DOHH2 (cell line): ENCODE measurements around the gene UGT1A8.

Experiments used
- EZH2phosphoT487 ChIP-seq: fragments of 200-600 bp; sonication (generic); IDR thresholded peaks from 2 replicates; pipeline ENCODE4 v1.6.1; 2017; ENCODE audit warnings: borderline replicate concordance, mild to moderate bottlenecking, antibody characterized with exemption, low read length, moderate library complexity, mixed read lengths
- TF ChIP-seq, protein P1 (sequence below): fragments of 200-600 bp; sonication (generic); IDR thresholded peaks from one replicate; pipeline ENCODE4 v1.5.1; 2014; ENCODE audit warnings: antibody characterized with exemption, mild to moderate bottlenecking, low read depth, low read length; ENCODE audit not compliant: poor library complexity, severe bottlenecking

DNA sequence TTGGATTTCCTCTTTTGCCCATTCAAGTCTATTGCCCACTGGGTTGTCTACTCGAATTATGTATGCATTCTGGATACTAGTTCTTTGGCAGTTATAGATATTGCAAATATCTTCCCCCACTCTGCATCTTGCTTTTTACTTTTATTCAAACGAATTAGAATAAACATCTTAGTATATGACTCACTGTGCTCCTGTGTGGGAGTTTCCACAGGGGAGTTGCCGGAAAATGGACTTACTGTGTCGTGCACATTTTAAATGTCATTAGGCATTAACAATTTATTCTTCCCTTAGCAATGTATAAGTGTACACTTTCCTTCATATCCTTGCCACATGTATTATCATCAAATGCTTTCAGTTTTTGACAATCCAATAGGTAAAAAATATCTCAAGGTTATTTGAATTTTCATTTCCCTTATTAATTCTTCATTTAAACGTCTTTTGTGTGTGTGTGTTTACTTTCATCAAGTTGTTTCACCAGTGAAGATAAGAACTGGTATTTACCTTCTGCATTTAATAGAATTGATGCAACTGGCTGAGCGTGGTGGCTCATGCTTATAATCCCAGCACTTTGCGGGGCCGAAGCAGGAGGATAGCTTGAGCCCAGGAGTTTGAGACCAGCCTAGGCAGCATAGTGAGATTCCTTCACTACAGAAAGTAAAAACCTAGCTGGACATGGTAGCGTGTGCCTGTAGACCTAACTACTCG lies 90.7 kb downstream of the UGT1A8 start:
- TF ChIP-seq, protein P1, sequence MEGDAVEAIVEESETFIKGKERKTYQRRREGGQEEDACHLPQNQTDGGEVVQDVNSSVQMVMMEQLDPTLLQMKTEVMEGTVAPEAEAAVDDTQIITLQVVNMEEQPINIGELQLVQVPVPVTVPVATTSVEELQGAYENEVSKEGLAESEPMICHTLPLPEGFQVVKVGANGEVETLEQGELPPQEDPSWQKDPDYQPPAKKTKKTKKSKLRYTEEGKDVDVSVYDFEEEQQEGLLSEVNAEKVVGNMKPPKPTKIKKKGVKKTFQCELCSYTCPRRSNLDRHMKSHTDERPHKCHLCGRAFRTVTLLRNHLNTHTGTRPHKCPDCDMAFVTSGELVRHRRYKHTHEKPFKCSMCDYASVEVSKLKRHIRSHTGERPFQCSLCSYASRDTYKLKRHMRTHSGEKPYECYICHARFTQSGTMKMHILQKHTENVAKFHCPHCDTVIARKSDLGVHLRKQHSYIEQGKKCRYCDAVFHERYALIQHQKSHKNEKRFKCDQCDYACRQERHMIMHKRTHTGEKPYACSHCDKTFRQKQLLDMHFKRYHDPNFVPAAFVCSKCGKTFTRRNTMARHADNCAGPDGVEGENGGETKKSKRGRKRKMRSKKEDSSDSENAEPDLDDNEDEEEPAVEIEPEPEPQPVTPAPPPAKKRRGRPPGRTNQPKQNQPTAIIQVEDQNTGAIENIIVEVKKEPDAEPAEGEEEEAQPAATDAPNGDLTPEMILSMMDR: no peak
- no peak for TF ChIP-seq EZH2phosphoT487
